Inflammatory macrophage treated with lipopolysaccharide for 4 hours (primary cell): Measurements from ENCODE around the gene SLC15A4.
A peak's percentile ranks its signal among the peaks of the same experiment; 100 is the strongest.
"Not testable (repeated sequence)": the region's sequence is repeated elsewhere in the genome, so short reads cannot be mapped to it uniquely, and the experiment has no call there.

Experiments used
- DNase-seq: peaks from one replicate; pipeline ENCODE4 v3.0.0-alpha.2; 2020

SLC15A4 gene

GRCh38 chr12:128813392-128813791 is 10.4 kb downstream of the SLC15A4 start:
- DNase-seq, result no peak

GRCh38 chr12:128811806-128812205 is 12.0 kb downstream of the SLC15A4 start:
- no peak for DNase-seq

GRCh38 chr12:128810182-128811127 is 13.3 kb downstream of the SLC15A4 start:
- peak; percentile 73 for DNase-seq

- DNase-seq, result no peak
Observed at GRCh38 chr12:128808651-128809050, 15.1 kb downstream of the SLC15A4 start.

GRCh38 chr12:128807161-128807724 is 16.5 kb downstream of the SLC15A4 start:
- DNase-seq, result peak; percentile 97

GRCh38 chr12:128806573-128806972 is 17.2 kb downstream of the SLC15A4 start:
- no peak for DNase-seq

- not testable (repeated sequence) for DNase-seq
Observed at GRCh38 chr12:128805406-128805805, 18.4 kb downstream of the SLC15A4 start.

GRCh38 chr12:128804762-128805161 is 19.0 kb downstream of the SLC15A4 start:
- no peak for DNase-seq

GRCh38 chr12:128803788-128804187 is 20.0 kb downstream of the SLC15A4 start:
- DNase-seq, result no peak

- no peak for DNase-seq
Observed at GRCh38 chr12:128802756-128803155, 21.0 kb downstream of the SLC15A4 start.

GRCh38 chr12:128801879-128802391 is 21.8 kb downstream of the SLC15A4 start:
- DNase-seq, result no peak

GRCh38 chr12:128800606-128801005 is 23.2 kb downstream of the SLC15A4 start:
- DNase-seq, result no peak

- DNase-seq, result no peak
Observed at GRCh38 chr12:128798571-128799341, 25.0 kb downstream of the SLC15A4 start.

- DNase-seq, result no peak
Observed at GRCh38 chr12:128797119-128798118, 26.3 kb downstream of the SLC15A4 start.

GRCh38 chr12:128796439-128797118 is 27.2 kb downstream of the SLC15A4 start:
- DNase-seq, result no peak

GRCh38 chr12:128795530-128796361 is 28.0 kb downstream of the SLC15A4 start:
- no peak for DNase-seq

- DNase-seq, result no peak
Observed at GRCh38 chr12:128794661-128795529, 28.9 kb downstream of the SLC15A4 start.

GRCh38 chr12:128793701-128794100 is 30.1 kb downstream of the SLC15A4 start:
- peak; percentile 52 for DNase-seq

- DNase-seq, result no peak
Observed at GRCh38 chr12:128792881-128793280, 30.9 kb downstream of the SLC15A4 start.
